ENCODE data around the gene GKN1.

Gene GKN1

GRCh38 chr2:69017080-69017479 lies 42.6 kb downstream of the GKN1 start:
- no CpG with 5 or more reads among the region's 5 CpGs for WGBS (ENCODE audit: insufficient coverage, insufficient read length)
- H3K27me3 ChIP-seq (ENCODE audit: control insufficient read depth, insufficient read depth, low read length), result no peaks in the 10 kb centered on the region
- DNase-seq (ENCODE audit: low read depth, low spot score), result no peak
- no peak overlapping the region for H3K27ac ChIP-seq (ENCODE audit: low read length)
- H3K36me3 ChIP-seq (ENCODE audit: control insufficient read depth, insufficient read depth, low read length), result no peaks in the 10 kb centered on the region
- H3K9me3 ChIP-seq (ENCODE audit: control insufficient read depth, insufficient read depth, low read length), result no peaks in the 10 kb centered on the region
- no peak overlapping the region for H3K4me3 ChIP-seq (ENCODE audit: low read length)
- peaks cover 1% of the 10 kb centered on the region; the same call in 1 of the 2 replicates for H3K4me1 ChIP-seq (ENCODE audit: control insufficient read depth, insufficient read depth, low read length)

- WGBS (ENCODE audit: insufficient coverage, insufficient read length), result no CpG with 5 or more reads among the region's 3 CpGs
- no peak overlapping the region for H3K27ac ChIP-seq (ENCODE audit: low read length)
- no peak for DNase-seq (ENCODE audit: low read depth, low spot score)
- H3K27me3 ChIP-seq (ENCODE audit: control insufficient read depth, insufficient read depth, low read length), result no peaks in the 10 kb centered on the region
- no peaks in the 10 kb centered on the region for H3K9me3 ChIP-seq (ENCODE audit: control insufficient read depth, insufficient read depth, low read length)
- no peak overlapping the region for H3K4me3 ChIP-seq (ENCODE audit: low read length)
- no peaks in the 10 kb centered on the region for H3K36me3 ChIP-seq (ENCODE audit: control insufficient read depth, insufficient read depth, low read length)
- H3K4me1 ChIP-seq (ENCODE audit: control insufficient read depth, insufficient read depth, low read length), result peaks cover 1% of the 10 kb centered on the region; the same call in 1 of the 2 replicates
These were observed 43.4 kb downstream of the GKN1 start for GRCh38 chr2:69017835-69018234.

GRCh38 chr2:69018678-69019095 lies 44.3 kb downstream of the GKN1 start:
- H3K27me3 ChIP-seq (ENCODE audit: control insufficient read depth, insufficient read depth, low read length), result no peaks in the 10 kb centered on the region
- DNase-seq (ENCODE audit: low read depth, low spot score), result no peak
- H3K9me3 ChIP-seq (ENCODE audit: control insufficient read depth, insufficient read depth, low read length), result no peaks in the 10 kb centered on the region
- H3K36me3 ChIP-seq (ENCODE audit: control insufficient read depth, insufficient read depth, low read length), result no peaks in the 10 kb centered on the region
- H3K4me3 ChIP-seq (ENCODE audit: low read length), result no peak overlapping the region
- no peak overlapping the region for H3K27ac ChIP-seq (ENCODE audit: low read length)
- WGBS (ENCODE audit: insufficient coverage, insufficient read length), result no CpG with 5 or more reads among the region's 4 CpGs
- H3K4me1 ChIP-seq (ENCODE audit: control insufficient read depth, insufficient read depth, low read length), result peaks cover 1% of the 10 kb centered on the region; the same call in 1 of the 2 replicates

GRCh38 chr2:69020496-69021426 lies 46.3 kb downstream of the GKN1 start:
- Histone ChIP-seq H3K4me3 (ENCODE audit: low read length) (no peak overlapping the region), H3K4me1 (ENCODE audit: control insufficient read depth, insufficient read depth, low read length) (0 out of 2 replicates have a peak, but pooled peaks cover 1% of the 10 kb centered on the region), H3K27me3 (ENCODE audit: control insufficient read depth, insufficient read depth, low read length) (no peaks in the 10 kb centered on the region), H3K36me3 (ENCODE audit: control insufficient read depth, insufficient read depth, low read length) (no peaks in the 10 kb centered on the region), H3K9me3 (ENCODE audit: control insufficient read depth, insufficient read depth, low read length) (no peaks in the 10 kb centered on the region), H3K27ac (ENCODE audit: low read length) (no peak overlapping the region)
- DNase-seq (ENCODE audit: low read depth, low spot score), result no peak
- WGBS (ENCODE audit: insufficient coverage, insufficient read length), result no CpG with 5 or more reads among the region's 8 CpGs

GRCh38 chr2:69021727-69022126 lies 47.3 kb downstream of the GKN1 start:
- H3K4me1 ChIP-seq (ENCODE audit: control insufficient read depth, insufficient read depth, low read length), result 0 out of 2 replicates have a peak, but pooled peaks cover 1% of the 10 kb centered on the region
- H3K4me3 ChIP-seq (ENCODE audit: low read length), result no peak overlapping the region
- WGBS (ENCODE audit: insufficient coverage, insufficient read length), result no CpG with 5 or more reads among the region's 4 CpGs

GRCh38 chr2:69022548-69022947 lies 48.1 kb downstream of the GKN1 start:
- Histone ChIP-seq H3K4me3 (ENCODE audit: low read length) (no peak overlapping the region), H3K27ac (ENCODE audit: low read length) (no peak overlapping the region), H3K27me3 (ENCODE audit: control insufficient read depth, insufficient read depth, low read length) (no peaks in the 10 kb centered on the region), H3K36me3 (ENCODE audit: control insufficient read depth, insufficient read depth, low read length) (no peaks in the 10 kb centered on the region), H3K9me3 (ENCODE audit: control insufficient read depth, insufficient read depth, low read length) (no peaks in the 10 kb centered on the region), H3K4me1 (ENCODE audit: control insufficient read depth, insufficient read depth, low read length) (0 out of 2 replicates have a peak, but pooled peaks cover 1% of the 10 kb centered on the region)
- DNase-seq (ENCODE audit: low read depth, low spot score), result no peak
- WGBS (ENCODE audit: insufficient coverage, insufficient read length), result no CpG with 5 or more reads among the region's 1 CpG

More at GRCh38 chr2:69021727-69022126, 47.3 kb downstream of the GKN1 start:
- no peak for DNase-seq (ENCODE audit: low read depth, low spot score)
- Histone ChIP-seq H3K27ac (ENCODE audit: low read length) (no peak overlapping the region), H3K9me3 (ENCODE audit: control insufficient read depth, insufficient read depth, low read length) (no peaks in the 10 kb centered on the region), H3K27me3 (ENCODE audit: control insufficient read depth, insufficient read depth, low read length) (no peaks in the 10 kb centered on the region), H3K36me3 (ENCODE audit: control insufficient read depth, insufficient read depth, low read length) (no peaks in the 10 kb centered on the region)

GRCh38 chr2:69023236-69023635 lies 48.8 kb downstream of the GKN1 start:
- DNase-seq (ENCODE audit: low read depth, low spot score), result no peak
- 100% methylated on average over 2 of the region's 2 CpGs for WGBS (ENCODE audit: insufficient coverage, insufficient read length)
- H3K27me3 ChIP-seq (ENCODE audit: control insufficient read depth, insufficient read depth, low read length), result no peaks in the 10 kb centered on the region

GRCh38 chr2:69026026-69026425 lies 51.6 kb downstream of the GKN1 start:
- H3K36me3 ChIP-seq (ENCODE audit: control insufficient read depth, insufficient read depth, low read length), result no peaks in the 10 kb centered on the region
- no peak for DNase-seq (ENCODE audit: low read depth, low spot score)
- no peak overlapping the region for H3K27ac ChIP-seq (ENCODE audit: low read length)
- no peaks in the 10 kb centered on the region for H3K4me1 ChIP-seq (ENCODE audit: control insufficient read depth, insufficient read depth, low read length)
- H3K9me3 ChIP-seq (ENCODE audit: control insufficient read depth, insufficient read depth, low read length), result no peaks in the 10 kb centered on the region
- no peak overlapping the region for H3K4me3 ChIP-seq (ENCODE audit: low read length)
- WGBS (ENCODE audit: insufficient coverage, insufficient read length), result no CpG with 5 or more reads among the region's 4 CpGs
- no peaks in the 10 kb centered on the region for H3K27me3 ChIP-seq (ENCODE audit: control insufficient read depth, insufficient read depth, low read length)

More at GRCh38 chr2:69023236-69023635, 48.8 kb downstream of the GKN1 start:
- no peak overlapping the region for H3K4me3 ChIP-seq (ENCODE audit: low read length)
- no peaks in the 10 kb centered on the region for H3K36me3 ChIP-seq (ENCODE audit: control insufficient read depth, insufficient read depth, low read length)
- H3K27ac ChIP-seq (ENCODE audit: low read length), result no peak overlapping the region
- H3K4me1 ChIP-seq (ENCODE audit: control insufficient read depth, insufficient read depth, low read length), result 0 out of 2 replicates have a peak, but pooled peaks cover 1% of the 10 kb centered on the region
- no peaks in the 10 kb centered on the region for H3K9me3 ChIP-seq (ENCODE audit: control insufficient read depth, insufficient read depth, low read length)

GRCh38 chr2:69026691-69027459 lies 52.4 kb downstream of the GKN1 start:
- H3K4me1 ChIP-seq (ENCODE audit: control insufficient read depth, insufficient read depth, low read length), result no peaks in the 10 kb centered on the region
- no peaks in the 10 kb centered on the region for H3K9me3 ChIP-seq (ENCODE audit: control insufficient read depth, insufficient read depth, low read length)
- DNase-seq (ENCODE audit: low read depth, low spot score), result no peak
- no peaks in the 10 kb centered on the region for H3K36me3 ChIP-seq (ENCODE audit: control insufficient read depth, insufficient read depth, low read length)
- no peak overlapping the region for H3K27ac ChIP-seq (ENCODE audit: low read length)
- H3K4me3 ChIP-seq (ENCODE audit: low read length), result no peak overlapping the region
- no peaks in the 10 kb centered on the region for H3K27me3 ChIP-seq (ENCODE audit: control insufficient read depth, insufficient read depth, low read length)
- no CpG with 5 or more reads among the region's 13 CpGs for WGBS (ENCODE audit: insufficient coverage, insufficient read length)
